Embryonic facial prominence (tissue), 1 donor: ENCODE results near the gene CTSW.
"Not testable (repeated sequence)": the region's sequence is repeated elsewhere in the genome, so short reads cannot be mapped to it uniquely, and the experiment has no call there.

Experiments used
- DNase-seq: peaks from one replicate; pipeline ENCODE4 v3.0.0-alpha.2; 2016; ENCODE audit errors: extremely low spot score

Gene CTSW

GRCh38 chr11:65879617-65880016, at the start of gene CTSW:
Gene CTSW, plus strand, starts transcription at chr11:65879837. Its CDS starts 18 bp downstream, at chr11:65879855.
- no peak for DNase-seq

- DNase-seq, result not testable (repeated sequence)
Measured at GRCh38 chr11:65832231-65832630, 47.4 kb upstream of the CTSW start.

GRCh38 chr11:65833297-65834030, 46.2 kb upstream of the CTSW start, which contains the start of gene SNX32:
Gene SNX32, plus strand, starts transcription at chr11:65833963. Its CDS starts 103 bp downstream, at chr11:65834066.
- DNase-seq, result peak; percentile 86

GRCh38 chr11:65834202-65834601, 45.4 kb upstream of the CTSW start:
- no peak for DNase-seq

- no peak for DNase-seq
Measured at GRCh38 chr11:65842144-65842543, 37.5 kb upstream of the CTSW start.

GRCh38 chr11:65843811-65844210, 35.8 kb upstream of the CTSW start:
- DNase-seq, result no peak

GRCh38 chr11:65844231-65844872, 35.3 kb upstream of the CTSW start:
- DNase-seq, result no peak

GRCh38 chr11:65847746-65848145, 31.9 kb upstream of the CTSW start:
- DNase-seq, result no peak

- DNase-seq, result not testable (repeated sequence)
Measured at GRCh38 chr11:65848693-65849092, 30.9 kb upstream of the CTSW start.

GRCh38 chr11:65849366-65849765, 30.3 kb upstream of the CTSW start:
- no peak for DNase-seq

- DNase-seq, result no peak
Measured at GRCh38 chr11:65849771-65850216, 29.8 kb upstream of the CTSW start.

- DNase-seq, result no peak
Measured at GRCh38 chr11:65850217-65851082, 29.2 kb upstream of the CTSW start.

- no peak for DNase-seq
Measured at GRCh38 chr11:65851083-65851579, 28.5 kb upstream of the CTSW start.

- no peak for DNase-seq
Measured at GRCh38 chr11:65851811-65852507, 27.7 kb upstream of the CTSW start.

- no peak for DNase-seq
Measured at GRCh38 chr11:65852508-65853245, 27.0 kb upstream of the CTSW start.

- no peak for DNase-seq
Measured at GRCh38 chr11:65853246-65853979, 26.2 kb upstream of the CTSW start.

GRCh38 chr11:65854161-65854592, 25.5 kb upstream of the CTSW start:
- no peak for DNase-seq

- DNase-seq, result no peak
Measured at GRCh38 chr11:65854852-65855837, 24.5 kb upstream of the CTSW start.

GRCh38 chr11:65855927-65856363, 23.7 kb upstream of the CTSW start:
- no peak for DNase-seq
